ENCODE data around the gene XPO1.
"Not testable (repeated sequence)": the region's sequence is repeated elsewhere in the genome, so short reads cannot be mapped to it uniquely, and the experiment has no call there.

XPO1 gene

GRCh38 chr2:61510674-61511671 lies 27.2 kb downstream of the XPO1 start:
- no peak for DNase-seq
- Mint-ChIP-seq H3K9me3 (no peaks in the 10 kb centered on the region), H3K4me3 (no peak overlapping the region), H3K27ac (peak overlapping the region; percentile 14), H3K27me3 (no peaks in the 10 kb centered on the region), H3K4me1 (peaks cover 6% of the 10 kb centered on the region), H3K36me3 (peaks cover 47% of the 10 kb centered on the region)
- CTCF ChIA-PET = interaction anchor here (0.8 kb wide), 1 partner anchor 239 kb away, joined by 3 read pairs; no protein-coding TSS in a partner anchor

DNA sequence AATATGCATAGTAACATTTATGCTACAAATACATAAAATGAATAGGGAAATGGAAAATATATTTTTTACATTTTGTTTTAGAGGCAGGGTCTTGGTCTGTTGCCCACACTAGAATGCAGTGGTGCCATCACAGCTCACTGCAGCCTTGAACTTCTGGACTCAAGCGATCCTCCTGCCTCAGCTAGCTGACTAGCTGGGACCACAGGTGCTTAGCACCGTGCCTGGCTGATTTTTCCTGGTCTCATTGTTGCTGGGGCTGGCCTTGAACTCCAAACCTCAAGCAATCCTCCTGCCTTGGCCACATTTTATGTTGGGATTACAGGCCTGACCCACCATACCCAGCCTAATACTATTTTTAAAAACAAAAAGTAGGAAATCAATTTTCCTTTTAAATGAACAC lies 33.2 kb downstream of the XPO1 start:
- no peaks in the 10 kb centered on the region for H3K9me3 Mint-ChIP-seq
- peaks cover 5% of the 10 kb centered on the region for H3K4me1 Mint-ChIP-seq
- H3K4me3 Mint-ChIP-seq = no peak overlapping the region
- CTCF ChIA-PET = no interaction called here
- H3K27ac Mint-ChIP-seq = no peak overlapping the region
- H3K27me3 Mint-ChIP-seq = no peaks in the 10 kb centered on the region
- DNase-seq = no peak
- H3K36me3 Mint-ChIP-seq = peaks cover 28% of the 10 kb centered on the region

DNA sequence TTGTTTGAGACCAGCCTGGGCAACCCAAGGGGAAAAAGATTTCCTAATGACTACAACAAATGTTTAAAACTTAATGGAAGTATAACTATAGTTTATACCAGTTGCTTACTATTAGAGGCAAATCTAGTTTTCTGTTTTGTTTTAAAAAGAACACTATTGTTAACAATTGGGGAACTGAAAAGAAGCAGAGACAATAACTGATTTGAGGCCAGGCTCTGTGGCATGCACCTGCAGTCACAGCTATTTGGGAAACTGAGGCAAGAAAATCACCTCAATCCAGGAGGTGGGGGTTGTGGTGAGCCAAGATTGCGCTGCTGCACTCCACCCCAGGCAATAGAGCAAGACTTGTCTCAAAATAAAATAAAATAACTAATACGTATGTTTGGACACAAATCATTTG lies 39.1 kb downstream of the XPO1 start:
- Mint-ChIP-seq H3K36me3 (peaks cover 48% of the 10 kb centered on the region), H3K4me3 (no peak overlapping the region), H3K9me3 (no peaks in the 10 kb centered on the region), H3K4me1 (peaks cover 10% of the 10 kb centered on the region), H3K27ac (no peak overlapping the region), H3K27me3 (no peaks in the 10 kb centered on the region)
- no peak for DNase-seq
- CTCF ChIA-PET = no interaction called here

GRCh38 chr2:61493523-61493942 lies 44.6 kb downstream of the XPO1 start:
- H3K9me3 Mint-ChIP-seq = no peaks in the 10 kb centered on the region
- H3K36me3 Mint-ChIP-seq = peaks cover 61% of the 10 kb centered on the region
- peak overlapping the region; percentile 72 for H3K27ac Mint-ChIP-seq
- no peak overlapping the region for H3K4me3 Mint-ChIP-seq
- DNase-seq = no peak
- no peaks in the 10 kb centered on the region for H3K27me3 Mint-ChIP-seq
- CTCF ChIA-PET = interaction anchor here (1.0 kb wide), 1 partner anchor 67 kb away, joined by 5 read pairs; no protein-coding TSS in a partner anchor
- H3K4me1 Mint-ChIP-seq = peaks cover 17% of the 10 kb centered on the region

- no peak overlapping the region for H3K27ac Mint-ChIP-seq
- no peaks in the 10 kb centered on the region for H3K27me3 Mint-ChIP-seq
- no peak overlapping the region for H3K4me3 Mint-ChIP-seq
- CTCF ChIA-PET = no interaction called here
- peaks cover 17% of the 10 kb centered on the region for H3K4me1 Mint-ChIP-seq
- peaks cover 64% of the 10 kb centered on the region for H3K36me3 Mint-ChIP-seq
- no peak for DNase-seq
- no peaks in the 10 kb centered on the region for H3K9me3 Mint-ChIP-seq
These were observed 45.7 kb downstream of the XPO1 start for GRCh38 chr2:61492476-61492875.

DNA sequence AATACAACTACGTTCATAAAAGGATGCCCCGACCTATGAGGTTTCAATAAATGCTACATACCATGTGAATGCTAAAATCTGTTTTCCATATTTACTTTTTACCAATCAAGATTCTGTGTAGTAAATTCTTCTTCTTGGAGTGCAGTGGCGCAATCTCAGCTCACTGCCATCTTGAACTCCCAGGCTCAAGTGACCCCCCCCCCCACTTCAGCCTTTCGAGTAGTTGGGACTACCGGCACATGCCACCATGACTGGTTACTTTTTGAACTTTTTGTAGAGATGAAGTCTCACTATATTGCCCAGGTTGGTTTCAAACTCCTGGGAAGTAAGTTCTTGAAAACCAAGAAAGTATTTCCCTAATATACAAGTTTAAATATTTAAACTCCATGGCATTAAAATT lies 52.9 kb downstream of the XPO1 start:
- Mint-ChIP-seq H3K4me1 (no peaks in the 10 kb centered on the region), H3K27me3 (no peaks in the 10 kb centered on the region), H3K9me3 (no peaks in the 10 kb centered on the region), H3K27ac (no peak overlapping the region), H3K4me3 (no peak overlapping the region), H3K36me3 (peaks cover 65% of the 10 kb centered on the region)
- DNase-seq = no peak
- CTCF ChIA-PET = no interaction called here

- no peaks in the 10 kb centered on the region for H3K9me3 Mint-ChIP-seq
- CTCF ChIA-PET = no interaction called here
- H3K27me3 Mint-ChIP-seq = no peaks in the 10 kb centered on the region
- H3K27ac Mint-ChIP-seq = no peak overlapping the region
- no peak for DNase-seq
- H3K36me3 Mint-ChIP-seq = peaks cover 36% of the 10 kb centered on the region
- H3K4me3 Mint-ChIP-seq = no peak overlapping the region
- no peaks in the 10 kb centered on the region for H3K4me1 Mint-ChIP-seq
These were observed 60.1 kb downstream of the XPO1 start for GRCh38 chr2:61478086-61478485.

DNA sequence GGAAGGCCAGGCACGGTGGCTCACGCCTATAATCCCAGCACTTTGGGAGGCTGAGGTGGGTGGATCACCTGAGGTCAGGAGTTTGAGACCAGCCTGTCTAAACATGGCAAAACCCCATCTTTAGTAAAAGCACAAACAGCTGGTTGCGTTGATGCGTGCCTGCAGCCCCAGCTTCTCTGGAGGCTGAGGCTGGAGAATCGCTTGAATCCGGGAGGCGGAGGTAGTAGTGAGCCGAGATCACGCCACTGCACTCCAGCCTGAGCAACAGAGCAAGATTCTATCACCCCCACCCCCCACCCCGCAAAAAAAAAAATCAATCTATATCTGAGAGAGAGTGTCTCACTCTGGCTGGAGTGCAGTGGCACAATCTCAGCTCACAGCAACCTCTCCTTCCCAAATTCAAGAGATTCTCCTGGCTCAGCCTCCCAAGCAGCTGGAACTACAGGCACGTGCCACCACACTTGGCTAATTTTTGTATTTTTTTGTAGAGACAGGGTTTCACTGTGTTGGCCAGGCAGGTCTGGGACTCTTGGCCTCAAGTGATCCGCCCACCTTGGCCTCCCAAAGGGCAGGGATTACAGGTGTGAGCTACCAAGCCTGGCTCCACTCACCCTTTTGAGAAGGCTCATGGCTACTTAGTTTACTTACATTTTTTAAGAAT lies 61.1 kb downstream of the XPO1 start:
- H3K4me3 Mint-ChIP-seq, H3K4me1 Mint-ChIP-seq, H3K27me3 Mint-ChIP-seq, DNase-seq, CTCF ChIA-PET, H3K9me3 Mint-ChIP-seq: not testable (repeated sequence)
- peak overlapping the region; percentile 60 for H3K27ac Mint-ChIP-seq
- H3K36me3 Mint-ChIP-seq = peaks cover 37% of the 10 kb centered on the region

GRCh38 chr2:61471905-61472805 lies 66.0 kb downstream of the XPO1 start:
- Mint-ChIP-seq H3K9me3 (no peaks in the 10 kb centered on the region), H3K36me3 (peaks cover 34% of the 10 kb centered on the region), H3K4me3 (peak overlapping the region; percentile 82), H3K27me3 (no peaks in the 10 kb centered on the region), H3K4me1 (peaks cover 34% of the 10 kb centered on the region), H3K27ac (peak overlapping the region; percentile 94)
- DNase-seq = peak; percentile 50
- CTCF ChIA-PET = no interaction called here

DNA sequence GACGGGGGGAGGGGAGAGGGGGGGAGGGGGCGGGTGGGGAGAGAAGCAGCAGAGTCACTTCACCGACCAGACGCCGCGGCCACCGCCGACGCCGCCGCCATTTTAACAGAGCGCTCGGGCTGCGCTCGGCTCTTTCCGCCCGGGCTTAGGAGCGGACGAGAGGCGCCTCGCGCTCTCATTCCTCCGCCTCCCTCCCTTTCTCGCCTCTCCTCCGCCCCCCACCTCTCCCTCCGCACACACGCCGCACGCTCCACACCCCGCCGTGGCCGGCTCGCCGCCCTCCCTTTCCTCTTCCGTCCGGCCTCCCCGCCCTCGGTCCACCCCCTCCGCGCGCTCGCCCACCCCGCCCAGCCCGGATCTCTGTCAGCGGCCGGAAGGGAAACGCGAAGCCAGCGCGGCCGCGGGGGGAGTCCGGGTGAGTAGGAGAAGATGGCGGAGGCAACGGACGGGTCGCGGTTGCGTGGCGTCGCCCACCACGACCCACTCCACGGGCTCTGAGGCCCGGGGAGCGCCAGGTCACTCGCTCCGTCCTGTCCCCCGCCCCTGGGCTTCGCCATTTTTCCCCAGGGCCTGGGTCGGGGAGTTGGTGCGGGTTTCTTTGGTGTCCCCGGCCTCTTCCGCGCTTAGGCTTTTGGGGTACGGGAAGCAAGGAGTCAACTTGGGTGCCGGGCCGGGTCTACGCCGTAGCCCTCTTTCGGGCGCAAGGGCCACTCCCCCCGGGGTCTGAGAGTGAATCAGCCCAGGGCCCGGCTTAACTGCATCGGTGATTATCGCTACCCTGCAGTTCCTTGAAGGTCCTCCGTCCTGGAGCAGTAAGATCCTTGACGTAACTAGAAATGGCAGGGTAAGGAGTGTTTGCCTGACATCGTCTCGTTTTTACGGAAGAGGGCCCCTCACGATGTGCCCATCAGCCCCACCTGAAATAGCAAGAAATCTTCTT lies 66.9 kb downstream of the XPO1 start, which contains the start of gene USP34:
Gene USP34 (minus strand): TSS at position 123 of the 940 bp plus-strand sequence. CDS start 395 bp downstream, outside the sequence.
- Mint-ChIP-seq H3K36me3 (peaks cover 30% of the 10 kb centered on the region), H3K9me3 (no peaks in the 10 kb centered on the region), H3K4me3 (peak within 1 kb of the TSS; percentile 93), H3K4me1 (peaks cover 37% of the 10 kb centered on the region), H3K27me3 (no peaks in the 10 kb centered on the region), H3K27ac (peak within 1 kb of the TSS; percentile 97)
- CTCF ChIA-PET = no interaction called here
- peak; percentile 95 for DNase-seq

DNA sequence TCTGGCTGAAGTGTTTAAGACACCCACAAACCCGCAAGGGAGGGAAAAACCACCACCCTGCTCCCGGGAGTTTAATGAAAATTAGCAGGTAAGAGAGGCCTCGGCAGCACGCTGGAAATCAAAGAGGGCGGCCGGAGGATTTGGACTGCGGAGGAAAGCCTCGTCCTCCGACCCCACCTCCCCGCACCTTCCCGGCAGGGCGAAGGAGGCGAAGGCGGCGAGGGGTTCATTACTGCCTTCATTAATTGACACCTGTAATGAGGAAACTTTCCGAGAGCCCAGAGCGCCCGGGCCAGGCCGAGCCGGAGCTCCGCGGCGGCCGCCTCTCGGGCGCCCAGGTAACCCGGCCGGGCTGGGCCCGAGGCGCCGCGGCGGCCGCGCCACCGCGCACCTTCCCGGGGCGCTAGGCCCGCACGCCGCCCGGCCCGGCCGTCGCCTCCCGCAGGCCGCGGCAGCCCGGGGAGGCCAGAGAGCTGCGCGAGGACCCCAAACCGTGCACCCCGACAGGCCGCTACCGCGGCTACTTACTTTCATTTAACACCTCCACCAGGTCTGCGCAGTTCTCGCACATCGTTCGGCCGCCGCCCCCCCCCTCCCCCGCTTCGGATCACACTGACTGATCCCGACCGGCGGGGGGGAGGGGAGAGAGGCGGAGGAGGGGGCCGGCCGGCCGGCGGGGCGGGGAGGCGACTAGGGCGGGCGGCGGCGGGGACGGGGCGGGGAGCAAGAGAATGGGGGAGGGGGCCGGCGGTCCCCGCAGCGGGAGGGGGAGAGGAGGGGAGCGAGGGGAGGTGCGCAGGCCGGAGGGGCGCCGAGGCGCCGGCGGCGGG lies 67.8 kb downstream of the XPO1 start:
- CTCF ChIA-PET = interaction anchor here (1.3 kb wide), 1 partner anchor 44 kb away, joined by 3 read pairs; no protein-coding TSS in a partner anchor
- Mint-ChIP-seq H3K9me3 (no peaks in the 10 kb centered on the region), H3K27ac (peak overlapping the region; percentile 97), H3K36me3 (peaks cover 26% of the 10 kb centered on the region), H3K4me1 (peaks cover 38% of the 10 kb centered on the region), H3K4me3 (peak overlapping the region; percentile 93), H3K27me3 (no peaks in the 10 kb centered on the region)
- peak; percentile 88 for DNase-seq

GRCh38 chr2:61469424-61470121 lies 68.6 kb downstream of the XPO1 start:
- no peaks in the 10 kb centered on the region for H3K9me3 Mint-ChIP-seq
- CTCF ChIA-PET = interaction anchor here (1.3 kb wide), 1 partner anchor 43 kb away, joined by 3 read pairs; no protein-coding TSS in a partner anchor
- H3K4me1 Mint-ChIP-seq = peaks cover 45% of the 10 kb centered on the region

More at GRCh38 chr2:61469424-61470121, 68.6 kb downstream of the XPO1 start:
- Mint-ChIP-seq H3K36me3 (peaks cover 28% of the 10 kb centered on the region), H3K27me3 (no peaks in the 10 kb centered on the region), H3K27ac (peak overlapping the region; percentile 97), H3K4me3 (peak overlapping the region; percentile 93)
- DNase-seq = no peak
